NCI-H2196 (cell line): Measurements from ENCODE around the gene TROAP.
A peak's percentile ranks its signal among the peaks of the same experiment; 100 is the strongest.
"Not testable (repeated sequence)": the region's sequence is repeated elsewhere in the genome, so short reads cannot be mapped to it uniquely, and the experiment has no call there.

Experiments
- DNase-seq: peaks from one replicate; lab custom pipeline; 2025; ENCODE audit not compliant: unreplicated experiment; lab: John Stamatoyannopoulos, UW

TROAP gene

DNA sequence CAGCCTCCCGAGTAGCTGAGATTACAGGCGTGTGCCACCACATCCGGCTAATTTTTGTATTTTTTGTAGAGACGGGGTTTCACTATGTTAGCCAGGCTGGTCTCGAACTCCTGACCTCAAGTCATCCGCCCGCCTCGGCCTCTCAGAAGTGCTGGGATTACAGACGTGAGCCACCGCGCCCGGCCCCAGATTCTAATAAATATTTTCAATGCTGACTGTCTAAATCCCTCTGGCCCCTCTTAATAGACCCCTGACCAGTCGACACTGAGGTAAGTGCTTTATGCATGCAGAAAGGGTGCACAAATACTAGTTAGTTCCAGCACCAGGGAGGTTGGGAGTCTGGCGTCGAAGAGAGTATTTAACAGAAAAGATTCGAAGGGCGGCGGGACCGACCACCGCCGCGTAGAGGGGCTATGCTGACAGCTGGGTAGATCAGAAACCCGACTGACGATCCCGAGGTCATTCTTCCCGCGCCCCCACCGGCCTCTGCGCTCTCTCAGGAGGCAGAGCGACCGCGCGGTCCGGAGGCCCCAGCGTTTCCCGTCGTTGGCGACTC lies 43.1 kb downstream of the TROAP start:
- DNase-seq, result no peak

GRCh38 chr12:49366652-49367380 lies 43.8 kb downstream of the TROAP start:
- DNase-seq, result peak; percentile 97

DNA sequence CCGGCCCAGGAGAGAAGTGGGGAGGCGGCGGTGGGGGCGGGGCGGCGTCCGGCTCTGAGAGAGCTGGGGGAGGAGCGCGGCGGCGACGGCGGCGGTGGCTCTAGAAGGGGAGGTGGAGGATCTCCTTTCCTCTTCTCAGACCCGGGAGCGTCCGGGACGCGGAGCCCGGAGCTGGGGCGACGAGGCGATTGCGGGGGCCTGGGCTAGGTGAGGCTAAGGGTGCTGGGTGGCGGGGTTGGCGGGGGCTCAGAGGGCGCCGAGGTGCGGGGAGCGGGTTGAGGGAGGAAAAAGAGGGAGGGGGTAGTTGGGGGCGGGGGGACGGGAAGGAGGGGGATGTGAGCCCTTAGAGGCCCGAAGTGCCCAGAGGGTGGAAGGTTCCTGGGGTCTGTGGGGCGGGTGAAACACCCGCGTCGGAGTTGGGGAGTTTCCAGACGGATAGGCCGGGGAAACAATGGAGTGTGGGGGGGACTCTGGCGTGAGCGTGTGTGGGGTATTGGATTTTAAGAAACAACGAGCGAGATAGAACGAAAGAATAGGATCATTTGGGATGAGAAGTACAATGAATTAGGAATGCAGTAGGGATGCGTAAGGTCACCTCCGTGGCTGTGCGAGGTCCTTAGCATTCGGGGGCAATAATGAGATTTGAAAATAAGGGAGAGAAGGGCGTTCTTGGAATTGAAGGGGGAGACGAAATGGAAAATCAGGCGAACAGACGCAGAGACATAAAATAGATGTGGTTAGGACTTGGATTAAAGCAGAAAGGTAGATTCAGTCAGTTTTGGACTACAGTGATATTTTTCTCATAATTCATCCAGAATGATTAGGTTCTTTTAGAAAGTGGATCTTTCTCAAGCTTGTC lies 44.6 kb downstream of the TROAP start, which contains the start of gene SPATS2:
SPATS2 (plus strand) TSS at position 82 of the 859 bp plus-strand sequence. CDS start 93,551 bp downstream, outside the sequence.
- peak; percentile 31 for DNase-seq

- DNase-seq, result no peak
Observed at GRCh38 chr12:49368240-49368600, 45.2 kb downstream of the TROAP start.

DNA sequence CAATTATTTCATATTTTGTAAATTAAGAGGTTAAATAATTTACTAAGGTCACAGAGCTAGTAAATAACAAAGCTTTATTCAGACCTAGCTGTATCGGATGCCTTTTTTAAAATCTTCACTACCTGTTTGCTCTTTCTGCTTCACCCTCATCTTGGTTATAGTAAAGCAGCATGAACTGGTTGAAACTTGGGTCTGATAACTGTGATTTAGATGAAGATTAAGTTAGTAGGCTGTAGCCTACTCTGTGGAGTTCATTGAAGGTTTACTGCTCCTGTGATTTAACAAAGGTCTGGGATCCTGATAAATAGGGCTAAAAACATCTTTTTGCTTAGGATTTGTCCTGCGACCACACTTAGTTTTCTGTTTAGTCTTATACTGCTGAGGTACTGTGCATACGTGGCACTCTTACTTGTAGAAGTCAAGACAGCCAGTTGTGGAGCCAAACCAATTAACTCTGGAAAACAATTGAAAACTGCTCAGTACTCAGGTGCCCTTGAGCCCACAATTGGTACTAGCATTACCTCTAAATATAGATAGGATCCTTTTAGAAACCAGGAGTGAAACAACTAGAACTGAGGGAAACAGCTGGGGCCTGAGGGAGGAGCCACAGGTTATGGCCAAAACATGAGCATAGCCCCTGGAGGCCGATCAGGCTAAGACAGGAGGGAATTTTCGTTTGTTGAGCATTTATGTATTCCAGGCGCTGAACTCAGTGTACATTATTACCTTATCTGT lies 46.5 kb downstream of the TROAP start:
- DNase-seq, result peak; percentile 33

DNA sequence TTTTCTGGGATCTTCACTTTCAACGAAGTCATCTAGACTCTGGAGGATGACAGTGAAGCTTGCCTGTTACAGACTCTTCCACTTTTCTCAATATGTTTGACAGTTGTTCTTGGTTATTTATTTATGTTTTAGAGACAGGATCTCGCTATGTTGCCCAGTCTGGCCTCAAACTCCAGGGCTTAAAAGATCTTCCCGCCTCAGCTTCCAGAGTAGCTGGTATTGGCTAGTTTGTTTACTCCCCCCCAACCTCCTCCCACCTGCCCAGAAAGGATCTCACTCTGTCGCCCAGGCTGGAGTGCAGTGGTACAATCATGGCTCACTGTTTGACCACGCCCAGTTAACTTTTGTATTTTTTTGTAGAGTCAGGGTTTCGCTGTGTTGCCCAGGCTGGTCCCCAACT lies 47.5 kb downstream of the TROAP start:
- no peak for DNase-seq

DNA sequence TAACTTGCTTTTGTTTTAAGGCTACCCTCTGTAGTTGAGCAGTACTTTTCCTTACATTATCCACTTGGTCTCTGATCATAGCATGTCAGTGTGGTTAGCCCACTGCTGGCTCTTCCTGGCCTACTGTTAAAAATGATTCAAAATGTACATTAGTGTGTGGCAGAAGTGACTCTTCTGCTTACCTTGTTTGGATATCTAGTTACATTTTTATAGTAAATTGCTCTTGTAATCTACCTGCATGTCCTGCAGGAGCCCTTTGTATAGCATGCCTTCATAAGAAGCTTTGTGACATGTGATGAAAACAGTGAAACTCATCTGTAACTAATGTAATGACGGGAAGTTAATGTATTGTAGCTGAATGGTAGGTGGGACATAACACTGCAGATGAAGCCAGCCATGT lies 52.4 kb downstream of the TROAP start:
- DNase-seq, result no peak

- DNase-seq, result no peak
Observed at GRCh38 chr12:49377386-49377785, 54.3 kb downstream of the TROAP start.

- not testable (repeated sequence) for DNase-seq
Observed at GRCh38 chr12:49380184-49380583, 57.1 kb downstream of the TROAP start.
